Endometrial microvascular endothelial cells (primary cell): ENCODE measurements around the gene CDH10. TPM values are rescaled to one million over a fixed set of nuclear protein-coding genes. Genes with fewer than 3 reads are reported as not detected.

Experiments used
- in situ Hi-C: cut with HindIII; loops from 2 replicates; pipeline ENCODE4 v1.10.0; 2017; ENCODE audit warnings: low sequenced_read_pairs, low pct_unique_long_range_greater_than_20kb; ENCODE audit errors: inconsistent ontology term
- total RNA-seq: library from RNA; depleted of rRNA; stranded (reverse); fragments of >200 nt; gene quantifications from one replicate; pipeline ENCODE4 v1.2.3, GENCODE V29; 2015; ENCODE audit errors: inconsistent ontology term

CDH10 gene
- total RNA-seq, result not detected

DNA sequence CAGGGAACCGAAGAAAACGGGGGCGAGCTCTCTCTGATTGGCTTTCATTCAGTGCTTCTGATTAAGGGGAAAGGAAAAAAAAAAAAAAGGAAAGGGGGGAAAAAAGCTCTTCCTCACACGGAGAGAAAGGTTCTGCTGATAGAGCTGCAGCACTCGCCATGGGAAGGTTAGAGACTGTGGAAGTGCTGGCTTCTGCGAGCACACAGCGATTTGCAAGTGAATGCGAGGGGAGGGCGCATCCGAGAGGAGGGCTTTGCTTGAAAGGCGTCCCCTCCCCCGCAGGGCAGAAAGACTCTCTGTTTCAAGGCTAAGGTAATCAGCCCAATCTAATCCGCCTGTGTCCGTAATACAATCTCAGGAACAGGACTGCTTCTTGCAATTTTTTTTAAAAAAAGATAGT is at the start of gene CDH10:
Gene CDH10 (minus strand): TSS at position 218 of the 400 bp plus-strand sequence. CDS start 51,488 bp downstream, outside the sequence.
- in situ Hi-C loops, result no loop called here

- in situ Hi-C loops, result no loop called here
Measured at GRCh38 chr5:24693609-24694008, 48.8 kb upstream of the CDH10 start.

DNA sequence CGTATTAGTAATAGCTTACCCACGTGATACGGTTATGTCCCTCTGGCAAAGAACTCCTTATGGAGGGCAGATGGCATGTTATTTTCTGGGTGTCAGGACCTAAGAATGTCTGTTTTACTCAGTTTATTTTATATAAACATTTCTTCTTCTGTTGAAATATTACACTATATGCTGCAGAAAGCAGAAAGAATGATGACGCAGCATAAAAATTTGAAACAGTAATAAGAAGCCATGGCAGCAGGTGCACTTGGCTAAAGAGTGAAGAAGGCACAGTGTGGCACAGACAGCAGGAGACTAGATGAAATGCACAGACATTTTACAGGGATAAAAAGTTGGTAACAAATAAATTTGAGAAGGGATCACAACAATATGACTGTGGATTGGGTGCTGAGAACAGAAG is 46.3 kb upstream of the CDH10 start:
- in situ Hi-C loops, result no loop called here

GRCh38 chr5:24681106-24681505 is 36.3 kb upstream of the CDH10 start:
- in situ Hi-C loops, result no loop called here

DNA sequence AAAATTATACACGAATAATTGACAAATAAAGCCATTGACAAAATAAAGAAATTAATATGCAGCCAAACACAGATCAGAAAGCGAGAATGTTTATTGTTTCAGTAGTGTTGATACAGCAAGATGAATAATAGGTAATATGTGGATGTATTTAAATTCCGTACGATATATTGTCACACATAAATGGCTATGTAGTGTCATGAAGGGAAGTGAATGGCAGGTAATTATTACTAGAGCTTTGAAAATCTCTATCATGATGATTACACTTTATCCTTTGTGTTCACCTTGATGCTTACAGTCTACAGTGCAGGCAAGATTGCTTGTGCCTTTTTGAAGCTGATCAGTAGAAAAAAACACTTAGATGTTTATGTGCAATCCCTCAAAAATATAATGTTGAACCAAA is 23.3 kb upstream of the CDH10 start:
- in situ Hi-C loops, result no loop called here

- in situ Hi-C loops, result no loop called here
Measured at GRCh38 chr5:24649531-24649930, 4.8 kb upstream of the CDH10 start.

DNA sequence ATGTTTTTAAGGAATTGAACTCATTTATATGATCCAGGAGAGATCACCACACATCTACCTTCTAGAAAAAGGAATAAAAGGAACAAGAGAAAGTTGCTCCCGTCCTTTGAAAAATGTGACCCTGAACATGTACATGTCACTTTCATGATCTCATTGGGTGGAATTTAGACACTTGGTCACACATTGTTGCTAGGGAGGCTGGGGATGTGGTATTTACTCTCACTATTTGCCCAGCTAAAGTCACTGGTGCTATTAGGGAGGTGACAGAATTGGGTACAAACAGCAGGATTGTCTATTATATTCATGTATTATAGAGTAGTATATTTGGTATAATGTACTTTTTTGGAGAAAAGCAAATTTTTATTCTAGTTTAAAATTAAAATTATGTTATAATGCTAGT is 2.1 kb upstream of the CDH10 start:
- in situ Hi-C loops, result no loop called here

GRCh38 chr5:24645483-24645882 is 705 bp upstream of the CDH10 start:
- in situ Hi-C loops, result no loop called here

GRCh38 chr5:24643880-24644279 is 898 bp downstream of the CDH10 start:
- in situ Hi-C loops, result no loop called here

- in situ Hi-C loops, result no loop called here
Measured at GRCh38 chr5:24643156-24643555, 1.6 kb downstream of the CDH10 start.

- in situ Hi-C loops, result no loop called here
Measured at GRCh38 chr5:24642022-24642421, 2.8 kb downstream of the CDH10 start.

DNA sequence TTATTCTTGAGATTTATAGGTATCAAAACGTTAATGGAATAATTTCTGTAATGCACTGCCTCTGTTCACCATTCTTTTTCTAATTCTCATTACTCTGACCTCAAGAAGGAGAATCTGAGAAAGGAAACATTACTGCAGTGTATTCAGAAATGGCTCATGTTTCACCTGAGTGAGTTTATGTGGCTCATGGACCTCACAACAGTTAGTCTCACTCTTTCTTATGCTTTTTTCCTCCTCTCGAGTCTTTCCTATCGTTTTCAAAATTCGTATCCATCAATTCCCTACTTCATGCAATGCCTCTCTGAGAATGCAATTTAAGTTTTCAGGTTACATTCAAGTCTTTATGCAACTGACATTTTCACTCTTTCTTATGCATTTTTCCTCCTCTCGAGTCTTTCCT is 9.6 kb downstream of the CDH10 start:
- in situ Hi-C loops, result no loop called here

DNA sequence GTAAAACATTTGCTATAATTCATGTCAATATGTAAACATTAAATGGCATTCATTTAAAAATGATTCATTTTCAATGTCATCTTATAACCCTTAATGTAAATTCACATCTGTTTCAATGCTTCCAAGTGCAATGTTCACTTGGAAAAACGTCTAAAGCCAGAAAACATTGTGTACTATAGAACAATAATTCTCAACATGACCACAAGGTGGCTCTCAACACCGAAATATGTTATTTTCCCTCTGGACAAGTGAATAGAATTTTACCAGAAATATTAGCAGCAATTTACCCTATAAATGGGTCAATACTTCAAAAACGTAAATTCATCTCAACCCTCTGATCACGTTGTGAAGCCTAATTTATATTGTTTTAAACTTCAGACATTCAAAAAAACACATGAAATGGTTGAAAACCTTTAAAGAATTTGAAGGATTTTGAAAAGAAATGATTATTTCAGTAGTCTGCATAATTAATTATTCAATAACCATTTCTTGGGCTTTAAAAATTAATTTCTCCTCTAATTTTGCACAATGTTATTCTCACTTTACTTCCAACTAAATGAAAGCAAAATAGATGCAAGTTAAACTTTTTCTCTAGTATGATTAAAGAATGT is 11.0 kb downstream of the CDH10 start:
- in situ Hi-C loops, result no loop called here

GRCh38 chr5:24632353-24632752 is 12.4 kb downstream of the CDH10 start:
- in situ Hi-C loops, result no loop called here

GRCh38 chr5:24630918-24631317 is 13.9 kb downstream of the CDH10 start:
- in situ Hi-C loops, result no loop called here

- in situ Hi-C loops, result no loop called here
Measured at GRCh38 chr5:24629798-24630197, 15.0 kb downstream of the CDH10 start.

- in situ Hi-C loops, result no loop called here
Measured at GRCh38 chr5:24624872-24625271, 19.9 kb downstream of the CDH10 start.

DNA sequence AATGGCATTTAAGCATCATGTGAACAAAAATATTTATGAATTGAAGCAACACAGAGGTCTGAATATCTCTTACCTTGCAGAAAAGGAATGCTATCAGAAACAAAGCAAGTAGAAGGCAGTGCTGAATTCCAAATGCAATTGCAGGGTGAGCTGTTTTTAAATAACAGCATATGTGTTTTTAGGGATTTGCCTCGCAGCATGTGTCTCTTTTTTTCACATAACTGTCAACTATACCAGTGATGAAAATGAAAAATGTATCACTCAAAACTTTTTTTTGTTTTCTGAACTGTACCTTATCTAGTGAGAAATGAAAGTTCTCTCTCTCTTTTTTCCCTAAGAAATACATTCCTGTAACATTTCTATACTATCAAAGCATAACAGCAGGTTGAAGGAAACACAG is 21.2 kb downstream of the CDH10 start:
- in situ Hi-C loops, result no loop called here

DNA sequence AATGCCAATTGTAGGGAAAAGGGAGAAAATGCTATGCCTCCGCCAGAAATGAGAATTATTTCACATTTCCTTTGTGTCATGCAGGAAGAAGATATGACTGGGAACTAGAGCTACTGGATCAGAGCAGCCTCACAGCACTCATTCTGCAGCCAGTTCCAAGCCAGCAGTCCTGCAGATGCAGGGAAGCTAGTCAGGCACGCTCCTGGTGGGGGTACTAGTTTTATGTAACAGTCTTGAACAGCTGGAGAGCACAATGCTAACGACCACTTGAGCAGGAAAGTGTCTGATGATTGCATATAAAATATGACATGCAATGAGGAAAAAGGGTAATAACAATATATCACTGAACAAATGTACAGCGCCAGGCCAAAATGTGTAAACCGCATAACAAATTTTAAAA is 21.7 kb downstream of the CDH10 start:
- in situ Hi-C loops, result no loop called here

DNA sequence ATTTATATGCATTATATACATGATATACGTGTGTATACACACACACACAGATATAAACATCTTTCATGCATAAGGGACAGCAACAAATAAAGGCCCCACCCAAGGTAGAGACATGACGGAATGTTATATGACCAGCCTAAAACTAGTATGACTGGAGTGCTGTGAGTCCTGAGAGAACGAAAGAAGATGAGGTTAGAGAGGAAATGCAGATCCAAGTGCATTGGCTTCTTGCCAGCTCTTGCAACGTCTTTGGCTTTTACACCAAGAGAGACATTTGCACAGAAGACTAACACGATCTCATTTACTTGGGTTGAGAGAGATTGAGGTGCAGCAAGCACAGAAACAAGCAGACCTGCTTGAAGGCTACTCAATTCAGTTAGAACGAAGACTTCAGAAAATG is 23.0 kb downstream of the CDH10 start:
- in situ Hi-C loops, result no loop called here

DNA sequence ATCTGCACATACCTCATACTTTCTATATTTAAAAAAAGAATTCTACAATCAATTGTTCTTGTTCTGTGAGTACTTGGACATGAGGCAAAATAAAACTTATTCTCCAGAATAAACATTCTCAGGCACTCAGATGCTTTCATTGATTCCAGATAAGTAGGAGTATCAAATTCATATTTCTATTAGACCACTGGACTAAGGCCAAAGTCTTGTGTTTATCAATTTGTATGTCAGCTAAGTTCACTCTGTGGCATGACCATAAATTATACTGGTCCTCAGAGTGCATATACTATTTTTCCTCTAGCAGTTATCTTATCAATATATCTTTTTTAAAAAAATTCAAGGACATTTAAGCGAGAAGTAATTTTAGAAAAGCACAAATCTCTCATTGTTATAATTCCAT is 28.2 kb downstream of the CDH10 start:
- in situ Hi-C loops, result no loop called here
